HEK293T (cell line): ENCODE data around the gene MYO16.

Source experiments
- CTCF ChIA-PET: fragments of 350-600 bp; formaldehyde crosslinking; extraction: SDS; loops from one replicate; lab custom pipeline; 2021; ENCODE audit warnings: antibody characterized with exemption, inconsistent platforms; lab: Yijun Ruan, JAX
- POLR2A ChIA-PET: fragments of 350-600 bp; formaldehyde crosslinking; extraction: SDS; loops from one replicate; lab custom pipeline; 2020; ENCODE audit warnings: antibody characterized with exemption, inconsistent platforms; lab: Yijun Ruan, JAX
- DNase-seq: peaks from one replicate; pipeline ENCODE4 v3.0.0; 2012; ENCODE audit warnings: mixed read lengths; ENCODE audit errors: extremely low spot score
- ARNT ChIP-seq: fragments of 450-650 bp; IDR thresholded peaks from 2 replicates; pipeline ENCODE4 v1.6.1; 2017; ENCODE audit warnings: mild to moderate bottlenecking
- BHLHE40 ChIP-seq: fragments of 450-650 bp; IDR thresholded peaks from 2 replicates; pipeline ENCODE4 v1.6.1; 2016; ENCODE audit warnings: mild to moderate bottlenecking, moderate library complexity, borderline replicate concordance
- CTBP1 ChIP-seq: fragments of 450-650 bp; IDR thresholded peaks from 2 replicates; pipeline ENCODE4 v1.6.1; 2016; ENCODE audit warnings: borderline replicate concordance
- ELF4 ChIP-seq: fragments of 450-650 bp; IDR thresholded peaks from 2 replicates; pipeline ENCODE4 v1.6.1; 2017; ENCODE audit warnings: antibody characterized with exemption
- FOXA1 ChIP-seq: fragments of 450-650 bp; IDR thresholded peaks from 2 replicates; pipeline ENCODE4 v1.6.1; 2016; ENCODE audit warnings: mild to moderate bottlenecking
- FOXK2 ChIP-seq: fragments of 450-650 bp; IDR thresholded peaks from 2 replicates; pipeline ENCODE4 v1.6.1; 2016; ENCODE audit warnings: mild to moderate bottlenecking
- FOXM1 ChIP-seq: fragments of 450-650 bp; IDR thresholded peaks from 2 replicates; pipeline ENCODE4 v1.6.1; 2017; ENCODE audit warnings: mild to moderate bottlenecking, borderline replicate concordance
- HDGF ChIP-seq: fragments of 450-650 bp; IDR thresholded peaks from 2 replicates; pipeline ENCODE4 v1.6.1; 2017; ENCODE audit warnings: antibody characterized with exemption, borderline replicate concordance
- L3MBTL2 ChIP-seq: fragments of 450-650 bp; conservative IDR thresholded peaks from 2 replicates; pipeline ENCODE4 v1.6.1; 2016; ENCODE audit warnings: mild to moderate bottlenecking
- LEF1 ChIP-seq: fragments of 450-650 bp; IDR thresholded peaks from 2 replicates; pipeline ENCODE4 v1.6.1; 2017; ENCODE audit warnings: mild to moderate bottlenecking, borderline replicate concordance
- NFRKB ChIP-seq: fragments of 450-650 bp; IDR thresholded peaks from 2 replicates; pipeline ENCODE4 v1.6.1; 2016; ENCODE audit warnings: mild to moderate bottlenecking, moderate library complexity
- PKNOX1 ChIP-seq: fragments of 450-650 bp; IDR thresholded peaks from 2 replicates; pipeline ENCODE4 v1.6.1; 2016
- SP1 ChIP-seq: fragments of 450-650 bp; IDR thresholded peaks from 2 replicates; pipeline ENCODE4 v1.6.1; 2017
- SUZ12 ChIP-seq: fragments of 450-650 bp; IDR thresholded peaks from 2 replicates; pipeline ENCODE4 v1.6.1; 2016; ENCODE audit warnings: mild to moderate bottlenecking
- TARDBP ChIP-seq: fragments of 450-650 bp; IDR thresholded peaks from 2 replicates; pipeline ENCODE4 v1.6.1; 2016
- ZNF384 ChIP-seq: fragments of 450-650 bp; IDR thresholded peaks from 2 replicates; pipeline ENCODE4 v1.6.1; 2016

MYO16 gene

GRCh38 chr13:108643646-108644353 lies 14.4 kb downstream of the MYO16 start:
- ChIA-PET POLR2A (no interaction called here), CTCF (no interaction called here)
- no peak for TF ChIP-seq FOXM1
- no peak for TF ChIP-seq ARNT
- no peak for TF ChIP-seq L3MBTL2
- no peak for TF ChIP-seq SUZ12
- TF ChIP-seq ELF4: no peak
- no peak for DNase-seq

GRCh38 chr13:108645376-108645775 lies 16.0 kb downstream of the MYO16 start:
- ChIA-PET CTCF (no interaction called here), POLR2A (no interaction called here)
- DNase-seq: no peak
- TF ChIP-seq NFRKB (no peak), L3MBTL2 (no peak), CTBP1 (no peak), FOXA1 (no peak), BHLHE40 (no peak), ZNF384 (no peak), ARNT (no peak), TARDBP (no peak), FOXM1 (no peak), FOXK2 (no peak), SP1 (no peak), HDGF (no peak), LEF1 (no peak), PKNOX1 (no peak), ELF4 (no peak), SUZ12 (no peak)

GRCh38 chr13:108650271-108650670 lies 20.9 kb downstream of the MYO16 start:
- ChIA-PET CTCF (no interaction called here), POLR2A (no interaction called here)
- no peak for DNase-seq
- TF ChIP-seq FOXK2: no peak
- TF ChIP-seq LEF1: no peak
- no peak for TF ChIP-seq NFRKB
- no peak for TF ChIP-seq ARNT
- TF ChIP-seq TARDBP: no peak
- no peak for TF ChIP-seq CTBP1
- TF ChIP-seq FOXA1: no peak
- TF ChIP-seq SUZ12: no peak
- TF ChIP-seq FOXM1: no peak
- TF ChIP-seq SP1: no peak
- no peak for TF ChIP-seq BHLHE40
- TF ChIP-seq HDGF: no peak
- TF ChIP-seq ELF4: no peak
- no peak for TF ChIP-seq ZNF384
- no peak for TF ChIP-seq PKNOX1

GRCh38 chr13:108656742-108657141 lies 27.3 kb downstream of the MYO16 start:
- ChIA-PET CTCF (no interaction called here), POLR2A (no interaction called here)
- no peak for TF ChIP-seq ELF4
- no peak for TF ChIP-seq FOXM1
- no peak for TF ChIP-seq TARDBP
- TF ChIP-seq SP1: no peak
- no peak for TF ChIP-seq FOXK2
- DNase-seq: no peak

GRCh38 chr13:108657519-108657918 lies 28.1 kb downstream of the MYO16 start:
- no peak for DNase-seq
- ChIA-PET POLR2A (no interaction called here), CTCF (no interaction called here)
- TF ChIP-seq L3MBTL2: no peak
- no peak for TF ChIP-seq HDGF
- no peak for TF ChIP-seq LEF1
- TF ChIP-seq PKNOX1: no peak
- no peak for TF ChIP-seq SP1
- no peak for TF ChIP-seq FOXM1
- no peak for TF ChIP-seq ELF4
- TF ChIP-seq SUZ12: no peak

- ChIA-PET POLR2A (no interaction called here), CTCF (no interaction called here)
- TF ChIP-seq LEF1: no peak
- TF ChIP-seq TARDBP: no peak
- no peak for TF ChIP-seq ARNT
- no peak for TF ChIP-seq PKNOX1
- TF ChIP-seq ZNF384: no peak
- TF ChIP-seq FOXK2: no peak
- TF ChIP-seq BHLHE40: no peak
- no peak for TF ChIP-seq SUZ12
- no peak for TF ChIP-seq SP1
- no peak for TF ChIP-seq FOXA1
- no peak for TF ChIP-seq HDGF
- no peak for TF ChIP-seq FOXM1
- no peak for TF ChIP-seq ELF4
- TF ChIP-seq L3MBTL2: no peak
- TF ChIP-seq NFRKB: no peak
- TF ChIP-seq CTBP1: no peak
- DNase-seq: no peak
Observed at GRCh38 chr13:108662528-108662927, 33.1 kb downstream of the MYO16 start.
